Trophoblast cell (in vitro differentiated cells and primary cell): ENCODE data around the gene BRF1.

ENCODE experiments used
- DNase-seq, 2 donors: peaks; one replicate each; pipeline ENCODE4 v3.0.0-alpha.2; 2016
- H2AFZ ChIP-seq: 2 replicates; pipeline ENCODE4 v1.6.1; 2013; ENCODE audit warnings: low read length, moderate library complexity, mild to moderate bottlenecking; ENCODE audit not compliant: insufficient read depth, poor library complexity
- H2AK5ac ChIP-seq: 2 replicates; pipeline ENCODE4 v1.6.1; 2013; ENCODE audit warnings: mild to moderate bottlenecking, low read length
- H2BK120ac ChIP-seq: 2 replicates; pipeline ENCODE4 v1.6.1; 2013; ENCODE audit warnings: low read length, mild to moderate bottlenecking, moderate library complexity; ENCODE audit not compliant: insufficient read depth, poor library complexity
- H2BK12ac ChIP-seq: 2 replicates; pipeline ENCODE4 v1.6.1; 2013; ENCODE audit warnings: mild to moderate bottlenecking, low read length, moderate library complexity
- H2BK5ac ChIP-seq: 2 replicates; pipeline ENCODE4 v1.6.1; 2013; ENCODE audit warnings: low read length, low read depth, moderate library complexity, mild to moderate bottlenecking; ENCODE audit not compliant: poor library complexity
- H3K14ac ChIP-seq: 2 replicates; pipeline ENCODE4 v1.6.1; 2013; ENCODE audit warnings: mild to moderate bottlenecking, low read length
- H3K18ac ChIP-seq: 2 replicates; pipeline ENCODE4 v1.6.1; 2013; ENCODE audit warnings: mild to moderate bottlenecking, low read length
- H3K23ac ChIP-seq: 2 replicates; pipeline ENCODE4 v1.6.1; 2013; ENCODE audit warnings: low read length
- H3K27ac ChIP-seq: 2 replicates; pipeline ENCODE4 v1.5.1; 2013; ENCODE audit warnings: low read depth, mild to moderate bottlenecking, inconsistent platforms, low read length, moderate library complexity
- H3K27me3 ChIP-seq: 2 replicates; pipeline ENCODE4 v1.6.1; 2013; ENCODE audit warnings: inconsistent platforms, mild to moderate bottlenecking, low read length, moderate library complexity; ENCODE audit not compliant: insufficient read depth
- H3K36me3 ChIP-seq, 2 experiments: 1 replicate in 1 of 2; 2 replicates in 1 of 2; pipeline ENCODE4 v1.6.1; 2013; ENCODE audit warnings: low read length in 2 of 2, mild to moderate bottlenecking in 2 of 2, moderate library complexity in 1 of 2; ENCODE audit not compliant: insufficient read depth in 2 of 2, control insufficient read depth in 1 of 2
- H3K4ac ChIP-seq: 2 replicates; pipeline ENCODE4 v1.6.1; 2013; ENCODE audit warnings: low read depth, mild to moderate bottlenecking, low read length, moderate library complexity
- H3K4me1 ChIP-seq, 2 experiments: 1 replicate in 1 of 2; 2 replicates in 1 of 2; pipeline ENCODE4 v1.6.1; 2013; ENCODE audit warnings: low read length in 2 of 2, mild to moderate bottlenecking in 2 of 2, moderate library complexity in 1 of 2; ENCODE audit not compliant: insufficient read depth in 2 of 2, control insufficient read depth in 1 of 2
- H3K4me2 ChIP-seq: 2 replicates; pipeline ENCODE4 v1.6.1; 2013; ENCODE audit warnings: inconsistent platforms, mild to moderate bottlenecking, low read length, moderate library complexity
- H3K4me3 ChIP-seq: 2 replicates; pipeline ENCODE4 v1.5.1; 2013; ENCODE audit warnings: mild to moderate bottlenecking, low read depth, low read length, inconsistent platforms
- H3K79me1 ChIP-seq: one replicate; pipeline ENCODE4 v1.6.1; 2013; ENCODE audit warnings: low read length
- H3K79me2 ChIP-seq: 2 replicates; pipeline ENCODE4 v1.6.1; 2013; ENCODE audit warnings: low read length, mild to moderate bottlenecking; ENCODE audit not compliant: control insufficient read depth, insufficient read depth, poor library complexity
- H3K9ac ChIP-seq: 2 replicates; pipeline ENCODE4 v1.6.1; 2013; ENCODE audit warnings: mild to moderate bottlenecking, low read length
- H3K9me3 ChIP-seq: 2 replicates; pipeline ENCODE4 v1.6.1; 2013; ENCODE audit warnings: low read depth, mild to moderate bottlenecking, control low read depth, inconsistent platforms, low read length; ENCODE audit not compliant: insufficient read depth
- H4K12ac ChIP-seq: 2 replicates; pipeline ENCODE4 v1.6.1; 2013; ENCODE audit warnings: low read depth, mild to moderate bottlenecking, low read length, moderate library complexity
- H4K8ac ChIP-seq: 2 replicates; pipeline ENCODE4 v1.6.1; 2013; ENCODE audit warnings: low read depth, mild to moderate bottlenecking, low read length, moderate library complexity
- H4K91ac ChIP-seq: one replicate; pipeline ENCODE4 v1.6.1; 2013; ENCODE audit warnings: low read depth, mild to moderate bottlenecking, low read length, moderate library complexity
- WGBS: extraction: QIAGEN DNeasy Blood & Tissue Kit; methylation state at CpG from one replicate; pipeline ENCODE4 v1.1.7; 2013; ENCODE audit warnings: missing lambda C conversion rate; ENCODE audit not compliant: insufficient read length, insufficient coverage; ENCODE audit errors: extremely low coverage; 5-methylcytosine and 5-hydroxymethylcytosine counted together

BRF1 gene

GRCh38 chr14:105247715-105248367, 53.0 kb downstream of the BRF1 start:
- H4K91ac ChIP-seq, result peak overlapping the region; percentile 21
- H2AK5ac ChIP-seq, result no peak overlapping the region
- H3K9ac ChIP-seq, result peak overlapping the region; percentile 69
- H3K9me3 ChIP-seq, result no peaks in the 10 kb centered on the region
- H3K4ac ChIP-seq, result no peak overlapping the region
- peak overlapping the region; percentile 50 for H3K18ac ChIP-seq
- peaks cover 23 to 37% of the 10 kb centered on the region in 2 experiments for H3K36me3 ChIP-seq
- H3K79me2 ChIP-seq, result peaks cover 1% of the 10 kb centered on the region
- H2BK12ac ChIP-seq, result no peak overlapping the region
- no CpG with 5 or more reads among the region's 42 CpGs for WGBS
- peak overlapping the region; percentile 70 for H3K4me3 ChIP-seq
- peak overlapping the region; percentile 67 for H3K14ac ChIP-seq
- peak; percentile 41 to 96 for DNase-seq
- H4K12ac ChIP-seq, result peak overlapping the region; percentile 75
- H4K8ac ChIP-seq, result peak overlapping the region; percentile 79
- H3K4me1 ChIP-seq, result peaks cover 8 to 10% of the 10 kb centered on the region in 2 experiments
- peaks cover 11% of the 10 kb centered on the region for H3K79me1 ChIP-seq
- no peak overlapping the region for H2BK5ac ChIP-seq
- no peak overlapping the region for H3K27ac ChIP-seq
- peak overlapping the region; percentile 84 for H3K4me2 ChIP-seq
- H3K23ac ChIP-seq, result no peak overlapping the region
- peak overlapping the region; percentile 78 for H2AFZ ChIP-seq
- H2BK120ac ChIP-seq, result no peak overlapping the region
- H3K27me3 ChIP-seq, result no peaks in the 10 kb centered on the region

GRCh38 chr14:105247026-105247425, 53.8 kb downstream of the BRF1 start:
- Histone ChIP-seq H3K18ac (no peak overlapping the region), H2AK5ac (no peak overlapping the region), H3K36me3 (peaks cover 21 to 32% of the 10 kb centered on the region in 2 experiments), H2AFZ (no peak overlapping the region), H3K9me3 (no peaks in the 10 kb centered on the region), H3K23ac (no peak overlapping the region), H4K12ac (no peak overlapping the region), H3K14ac (no peak overlapping the region), H4K8ac (no peak overlapping the region), H3K4me3 (no peak overlapping the region), H2BK12ac (no peak overlapping the region), H3K4me2 (no peak overlapping the region), H3K4ac (no peak overlapping the region), H2BK120ac (no peak overlapping the region), H3K4me1 (peaks cover 8 to 10% of the 10 kb centered on the region in 2 experiments), H3K27me3 (no peaks in the 10 kb centered on the region), H3K9ac (no peak overlapping the region), H3K79me1 (peaks cover 11% of the 10 kb centered on the region), H3K79me2 (peaks cover 1% of the 10 kb centered on the region), H4K91ac (no peak overlapping the region), H2BK5ac (no peak overlapping the region), H3K27ac (no peak overlapping the region)
- WGBS, result no CpG with 5 or more reads among the region's 16 CpGs
- DNase-seq, result peak in 1 of 2 donors; percentile 52

GRCh38 chr14:105244334-105244733, 56.5 kb downstream of the BRF1 start:
- H3K23ac ChIP-seq, result no peak overlapping the region
- no peaks in the 10 kb centered on the region for H3K27me3 ChIP-seq
- H3K79me2 ChIP-seq, result peaks cover 3% of the 10 kb centered on the region
- H3K9me3 ChIP-seq, result no peaks in the 10 kb centered on the region
- H3K14ac ChIP-seq, result no peak overlapping the region
- no peak overlapping the region for H4K12ac ChIP-seq
- no peak overlapping the region for H4K8ac ChIP-seq
- H3K36me3 ChIP-seq, result peaks cover 15 to 20% of the 10 kb centered on the region in 2 experiments
- peaks cover 11% of the 10 kb centered on the region for H3K79me1 ChIP-seq
- H3K4me3 ChIP-seq, result no peak overlapping the region
- no CpG with 5 or more reads among the region's 10 CpGs for WGBS
- H3K18ac ChIP-seq, result no peak overlapping the region
- DNase-seq, result no peak
- H4K91ac ChIP-seq, result no peak overlapping the region
- no peak overlapping the region for H2BK12ac ChIP-seq
- H2BK5ac ChIP-seq, result no peak overlapping the region
- H3K27ac ChIP-seq, result no peak overlapping the region
- H3K4me2 ChIP-seq, result no peak overlapping the region
- no peak overlapping the region for H2BK120ac ChIP-seq
- H2AK5ac ChIP-seq, result no peak overlapping the region
- no peak overlapping the region for H3K9ac ChIP-seq
- no peak overlapping the region for H3K4ac ChIP-seq
- no peak overlapping the region for H2AFZ ChIP-seq
- peaks cover 8 to 10% of the 10 kb centered on the region in 2 experiments for H3K4me1 ChIP-seq

GRCh38 chr14:105241641-105242040, 59.2 kb downstream of the BRF1 start:
- H3K36me3 ChIP-seq, result peaks cover 12 to 14% of the 10 kb centered on the region in 2 experiments
- H3K14ac ChIP-seq, result no peak overlapping the region
- H4K12ac ChIP-seq, result peak overlapping the region; percentile 25
- no peak overlapping the region for H4K8ac ChIP-seq
- H3K18ac ChIP-seq, result peak overlapping the region; percentile 68
- peaks cover 2% of the 10 kb centered on the region for H3K79me2 ChIP-seq
- no peak overlapping the region for H3K27ac ChIP-seq
- H2BK5ac ChIP-seq, result no peak overlapping the region
- H3K23ac ChIP-seq, result no peak overlapping the region
- no peak overlapping the region for H3K4me2 ChIP-seq
- H2AK5ac ChIP-seq, result no peak overlapping the region
- DNase-seq, result no peak
- no peaks in the 10 kb centered on the region for H3K4me1 ChIP-seq
- no peaks in the 10 kb centered on the region for H3K9me3 ChIP-seq
- no peak overlapping the region for H3K9ac ChIP-seq
- H3K4me3 ChIP-seq, result no peak overlapping the region
- H4K91ac ChIP-seq, result no peak overlapping the region
- no peak overlapping the region for H2AFZ ChIP-seq
- peak overlapping the region; percentile 22 for H3K4ac ChIP-seq
- H3K79me1 ChIP-seq, result no peaks in the 10 kb centered on the region
- H2BK120ac ChIP-seq, result no peak overlapping the region
- H3K27me3 ChIP-seq, result no peaks in the 10 kb centered on the region
- H2BK12ac ChIP-seq, result no peak overlapping the region
- WGBS, result no CpG with 5 or more reads among the region's 19 CpGs
